ENCODE measurements around the gene NAA80. TPM values are rescaled to one million over a fixed set of nuclear protein-coding genes. Genes with fewer than 3 reads are reported as not detected.

Gene NAA80
- total RNA-seq, 5 donors from 2014 or later (not counting 1 experiment from before 2014, with no cell fraction given): 33.8 to 45.7 (median 43.9) TPM

- H3K4me3 Mint-ChIP-seq: peak overlapping the region in 1 of 3 donors; percentile 86
- H3K4me3 ChIP-seq (ENCODE audit: control insufficient read depth in 1 of 2, extremely low read depth in 1 of 2, low read length in 1 of 2): peak overlapping the region; percentile 80 to 84
- ChIA-PET POLR2A (no interaction called here), CTCF (interaction anchor here (0.6 to 1.0 kb wide), 4 partner anchors 15 to 116 kb away, joined by 3 to 5 read pairs (median 4); partner anchors contain the start of genes HYAL3 (in 1 of the 2) and NAA80 (in 1 of the 2))
- DNase-seq (no peak), ATAC-seq (replicated peaks in 1 of 4) (no peak)
- H3K36me3 ChIP-seq (ENCODE audit: control insufficient read depth in 2 of 2, extremely low read depth in 1 of 2, insufficient read depth in 1 of 2, low read length in 1 of 2): peaks cover 0 to 6% of the 10 kb centered on the region in 2 donors
- H3K27ac ChIP-seq (ENCODE audit: low read length): peak overlapping the region; percentile 25
- H3K27ac Mint-ChIP-seq: no peak overlapping the region
- no peaks in the 10 kb centered on the region for H3K27me3 Mint-ChIP-seq
- no peaks in the 10 kb centered on the region for H3K36me3 Mint-ChIP-seq
- no peaks in the 10 kb centered on the region for H3K9me3 ChIP-seq
- peaks cover 6 to 67% of the 10 kb centered on the region in 2 experiments for H3K4me1 ChIP-seq (ENCODE audit: control insufficient read depth in 1 of 2, extremely low read depth in 1 of 2, insufficient read depth in 2 of 2, low read length in 2 of 2)
- 67% methylated on average over 10 of the region's 14 CpGs for WGBS (ENCODE audit: insufficient coverage)
- H3K4me1 Mint-ChIP-seq: peaks cover 23 to 56% (median 36%) of the 10 kb centered on the region in 3 donors
- H3K9me3 Mint-ChIP-seq: no peaks in the 10 kb centered on the region
- no peaks in the 10 kb centered on the region for H3K27me3 ChIP-seq (replicated peaks in 1 of 2; ENCODE audit: control insufficient read depth in 2 of 2, extremely low read depth in 1 of 2, insufficient read depth in 2 of 2, low read length in 1 of 2)
These were observed 22.8 kb upstream of the NAA80 start for GRCh38 chr3:50322115-50322385.

- peaks cover 0 to 6% of the 10 kb centered on the region in 2 donors for H3K36me3 ChIP-seq (ENCODE audit: control insufficient read depth in 2 of 2, extremely low read depth in 1 of 2, insufficient read depth in 1 of 2, low read length in 1 of 2)
- 3% methylated on average over 50 of the region's 59 CpGs for WGBS (ENCODE audit: insufficient coverage)
- DNase-seq: peak; percentile 59 to 85 (median 75)
- Mint-ChIP-seq H3K4me1 (peaks cover 28 to 57% (median 38%) of the 10 kb centered on the region in 3 donors), H3K36me3 (no peaks in the 10 kb centered on the region), H3K4me3 (peak overlapping the region; percentile 80 to 86 (median 80)), H3K9me3 (no peaks in the 10 kb centered on the region), H3K27ac (peak overlapping the region; percentile 91 to 96), H3K27me3 (no peaks in the 10 kb centered on the region)
- ATAC-seq (replicated peaks in 1 of 4): peak; percentile 77 to 84 (median 80)
- POLR2A ChIA-PET: interaction anchor here in 1 of 2 donors (0.6 kb wide), 1 partner anchor 22 kb away, joined by 13 read pairs; no protein-coding TSS in a partner anchor
- H3K9me3 ChIP-seq: no peaks in the 10 kb centered on the region
- H3K27me3 ChIP-seq (replicated peaks in 1 of 2; ENCODE audit: control insufficient read depth in 2 of 2, extremely low read depth in 1 of 2, insufficient read depth in 2 of 2, low read length in 1 of 2): no peaks in the 10 kb centered on the region
- CTCF ChIA-PET: interaction anchor here (0.6 to 1.0 kb wide), 5 partner anchors 15 to 295 kb away, joined by 3 to 5 read pairs (median 4); partner anchors contain the start of genes HYAL3 (in 1 of the 2) and NAA80 (in 1 of the 2)
- H3K27ac ChIP-seq (ENCODE audit: low read length): peak overlapping the region; percentile 90
- H3K4me3 ChIP-seq (ENCODE audit: control insufficient read depth in 1 of 2, extremely low read depth in 1 of 2, low read length in 1 of 2): peak overlapping the region; percentile 80 to 84
- H3K4me1 ChIP-seq (ENCODE audit: control insufficient read depth in 1 of 2, extremely low read depth in 1 of 2, insufficient read depth in 2 of 2, low read length in 2 of 2): peaks cover 6 to 67% of the 10 kb centered on the region in 2 experiments
These were observed 22.3 kb upstream of the NAA80 start for GRCh38 chr3:50321336-50322114.

DNA sequence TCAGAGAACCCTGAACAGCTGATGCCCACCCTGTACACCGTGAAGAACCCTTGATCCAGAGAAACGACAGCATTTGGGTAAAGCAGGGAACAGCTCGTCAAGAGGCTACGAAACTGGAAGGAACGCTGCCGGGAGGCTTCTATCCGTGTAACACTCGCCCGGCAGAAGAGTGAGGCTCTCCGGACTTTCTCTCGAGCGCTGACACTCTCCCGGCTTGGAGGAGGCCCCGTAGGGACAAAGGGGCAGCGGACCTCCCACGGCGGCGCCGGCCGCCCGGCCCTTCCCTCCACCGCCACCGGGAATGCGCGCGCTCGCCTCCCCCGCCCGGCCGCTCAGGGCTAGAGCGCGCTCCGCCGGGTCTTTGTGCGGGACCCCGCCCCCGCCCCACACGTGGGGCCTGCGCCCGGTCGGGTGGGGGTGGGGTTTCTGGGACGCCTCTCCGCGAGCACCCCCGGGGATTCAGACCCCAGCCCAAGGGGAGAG is 21.7 kb upstream of the NAA80 start:
- DNase-seq: peak in 9 of 35 experiments; percentile 28 to 70 (median 38)
- Mint-ChIP-seq H3K9me3 (no peaks in the 10 kb centered on the region), H3K4me1 (peaks cover 34 to 57% (median 39%) of the 10 kb centered on the region in 3 donors), H3K4me3 (peak overlapping the region; percentile 82 to 90 (median 86)), H3K36me3 (no peaks in the 10 kb centered on the region), H3K27me3 (no peaks in the 10 kb centered on the region), H3K27ac (peak overlapping the region; percentile 73 to 90)
- ATAC-seq (replicated peaks in 1 of 4): peak; percentile 59 to 65 (median 62)
- Histone ChIP-seq H3K9me3 (no peaks in the 10 kb centered on the region), H3K27ac (ENCODE audit: low read length) (peak overlapping the region; percentile 35), H3K4me1 (ENCODE audit: control insufficient read depth in 1 of 2, extremely low read depth in 1 of 2, insufficient read depth in 2 of 2, low read length in 2 of 2) (peaks cover 6 to 73% of the 10 kb centered on the region in 2 experiments), H3K27me3 (replicated peaks in 1 of 2; ENCODE audit: control insufficient read depth in 2 of 2, extremely low read depth in 1 of 2, insufficient read depth in 2 of 2, low read length in 1 of 2) (no peaks in the 10 kb centered on the region), H3K36me3 (ENCODE audit: control insufficient read depth in 2 of 2, extremely low read depth in 1 of 2, insufficient read depth in 1 of 2, low read length in 1 of 2) (peaks cover 0 to 3% of the 10 kb centered on the region in 2 donors), H3K4me3 (ENCODE audit: control insufficient read depth in 1 of 2, extremely low read depth in 1 of 2, low read length in 1 of 2) (peak overlapping the region; percentile 80 to 84)
- CTCF ChIA-PET: interaction anchor here (0.6 to 1.0 kb wide), 5 partner anchors 16 to 295 kb away, joined by 3 to 5 read pairs (median 4); partner anchors contain the start of genes HYAL3 (in 1 of the 2) and NAA80 (in 1 of the 2)
- POLR2A ChIA-PET: interaction anchor here in 1 of 2 donors (0.6 kb wide), 1 partner anchor 21 kb away, joined by 13 read pairs; no protein-coding TSS in a partner anchor
- 1% methylated on average over 34 of the region's 45 CpGs for WGBS (ENCODE audit: insufficient coverage)

DNA sequence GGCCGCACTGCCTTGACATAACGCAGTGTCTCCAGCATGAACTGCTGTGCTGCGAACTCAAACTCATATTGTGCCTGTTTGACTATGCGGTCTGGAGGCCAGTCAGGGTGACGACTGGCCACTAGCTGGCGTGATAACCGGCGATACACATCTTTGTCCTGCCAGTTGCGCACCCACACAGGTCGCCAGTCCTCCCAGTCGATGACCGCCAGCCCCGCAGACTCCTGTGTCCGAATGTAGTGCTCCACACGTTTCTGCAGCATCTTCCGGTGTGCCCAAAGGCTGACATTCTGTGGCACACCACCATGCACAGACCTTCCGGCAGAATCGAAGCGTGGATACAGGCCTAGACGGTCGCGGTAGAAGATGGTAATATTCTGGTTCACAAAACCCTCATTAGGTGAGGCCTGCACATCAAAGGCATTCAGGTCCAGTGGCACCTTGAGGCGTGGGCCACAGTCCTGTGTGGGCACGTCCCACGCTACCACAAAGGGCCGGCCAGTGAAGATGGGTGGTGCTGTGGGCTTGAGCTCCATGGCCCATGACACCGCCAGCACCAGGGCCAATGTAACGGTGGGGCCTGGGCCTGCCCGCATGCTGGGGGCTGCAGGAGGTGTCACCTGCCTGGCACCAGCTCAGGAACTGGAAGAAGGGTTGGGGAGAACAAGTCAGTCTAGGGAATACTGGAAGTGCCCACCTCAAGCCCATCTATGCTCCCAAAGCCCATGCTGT is 20.9 kb upstream of the NAA80 start:
- CTCF ChIA-PET: no interaction called here

DNA sequence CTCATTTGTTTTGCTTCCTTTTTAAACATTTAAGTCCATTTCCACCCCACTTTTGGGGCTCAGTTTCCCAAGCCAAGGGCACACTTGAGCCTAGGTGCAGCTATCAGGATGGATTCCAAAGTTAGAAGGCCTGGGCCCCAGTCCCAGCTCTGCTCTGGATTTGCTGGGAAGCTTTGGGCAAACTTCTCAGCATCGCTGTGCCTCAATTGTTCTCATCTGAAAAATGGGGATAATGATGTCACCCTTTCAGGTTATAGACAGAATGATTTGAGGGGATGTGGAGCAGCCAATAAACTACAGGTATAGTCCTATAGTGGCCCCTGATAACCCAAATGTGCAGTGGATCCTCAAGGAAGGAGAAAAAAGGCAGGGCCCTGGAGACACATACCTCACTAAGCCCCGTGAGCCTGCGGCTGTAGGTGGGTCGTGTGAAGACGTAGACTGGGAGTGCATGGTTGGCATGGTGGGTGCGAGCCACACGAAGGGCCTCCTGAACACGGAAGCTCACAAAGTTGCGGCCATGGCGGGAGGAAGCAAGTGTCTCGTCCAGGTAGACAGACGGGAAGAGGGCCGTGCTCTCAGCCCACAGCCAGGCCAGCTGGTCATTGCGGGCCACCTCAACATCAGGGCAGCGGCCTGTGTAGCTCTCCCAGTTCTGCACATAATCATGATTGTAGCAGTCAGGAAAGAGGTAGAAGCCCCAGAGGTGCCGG is 20.1 kb upstream of the NAA80 start:
- H3K27ac Mint-ChIP-seq: no peak overlapping the region
- H3K4me1 Mint-ChIP-seq: peaks cover 26 to 55% (median 37%) of the 10 kb centered on the region in 3 donors
- 100% methylated on average over 4 of the region's 16 CpGs for whole genome bisulfite sequencing (ENCODE audit: insufficient coverage)

More for the DNA sequence above, 20.9 kb upstream of the NAA80 start:
- H3K27me3 Mint-ChIP-seq: no peaks in the 10 kb centered on the region
- Histone ChIP-seq H3K9me3 (no peaks in the 10 kb centered on the region), H3K4me1 (ENCODE audit: control insufficient read depth in 1 of 2, extremely low read depth in 1 of 2, insufficient read depth in 2 of 2, low read length in 2 of 2) (peaks cover 6 to 77% of the 10 kb centered on the region in 2 experiments), H3K4me3 (ENCODE audit: control insufficient read depth in 1 of 2, extremely low read depth in 1 of 2, low read length in 1 of 2) (peak overlapping the region; percentile 80 to 84), H3K27me3 (replicated peaks in 1 of 2; ENCODE audit: control insufficient read depth in 2 of 2, extremely low read depth in 1 of 2, insufficient read depth in 2 of 2, low read length in 1 of 2) (no peaks in the 10 kb centered on the region), H3K27ac (ENCODE audit: low read length) (no peak overlapping the region), H3K36me3 (ENCODE audit: control insufficient read depth in 2 of 2, extremely low read depth in 1 of 2, insufficient read depth in 1 of 2, low read length in 1 of 2) (no peaks in the 10 kb centered on the region)
- no peaks in the 10 kb centered on the region for H3K9me3 Mint-ChIP-seq
- ATAC-seq (replicated peaks in 1 of 4) (no peak), DNase-seq (no peak)
- WGBS (ENCODE audit: insufficient coverage): 96% methylated on average over 23 of the region's 29 CpGs
- H3K4me1 Mint-ChIP-seq: peaks cover 31 to 60% (median 42%) of the 10 kb centered on the region in 3 donors
- H3K27ac Mint-ChIP-seq: peak overlapping the region in 1 of 2 donors; percentile 90
- no peaks in the 10 kb centered on the region for H3K36me3 Mint-ChIP-seq
- H3K4me3 Mint-ChIP-seq: peak overlapping the region; percentile 82 to 90 (median 86)
- POLR2A ChIA-PET: no interaction called here

More for the DNA sequence above, 20.1 kb upstream of the NAA80 start:
- Mint-ChIP-seq H3K9me3 (no peaks in the 10 kb centered on the region), H3K36me3 (no peaks in the 10 kb centered on the region), H3K4me3 (peak overlapping the region in 2 of 3 donors; percentile 86 to 90), H3K27me3 (no peaks in the 10 kb centered on the region)
- H3K4me3 ChIP-seq (ENCODE audit: control insufficient read depth in 1 of 2, extremely low read depth in 1 of 2, low read length in 1 of 2): no peak overlapping the region
- H3K9me3 ChIP-seq: no peaks in the 10 kb centered on the region
- H3K27me3 ChIP-seq (replicated peaks in 1 of 2; ENCODE audit: control insufficient read depth in 2 of 2, extremely low read depth in 1 of 2, insufficient read depth in 2 of 2, low read length in 1 of 2): no peaks in the 10 kb centered on the region
- no peak for ATAC-seq (replicated peaks in 1 of 4)
- POLR2A ChIA-PET: interaction anchor here in 1 of 2 donors (0.5 kb wide), 1 partner anchor 9 kb away, joined by 5 read pairs; no protein-coding TSS in a partner anchor
- no peaks in the 10 kb centered on the region for H3K36me3 ChIP-seq (ENCODE audit: control insufficient read depth in 2 of 2, extremely low read depth in 1 of 2, insufficient read depth in 1 of 2, low read length in 1 of 2)
- peaks cover 6 to 73% of the 10 kb centered on the region in 2 experiments for H3K4me1 ChIP-seq (ENCODE audit: control insufficient read depth in 1 of 2, extremely low read depth in 1 of 2, insufficient read depth in 2 of 2, low read length in 2 of 2)
- no peak for DNase-seq
- CTCF ChIA-PET: no interaction called here
- no peak overlapping the region for H3K27ac ChIP-seq (ENCODE audit: low read length)
